GM03348 (cell line): ENCODE results near the gene CNOT6.

Experiments
- DNase-seq: peaks from one replicate; pipeline ENCODE4 v3.0.0; 2012; ENCODE audit warnings: low spot score

Gene CNOT6

DNA sequence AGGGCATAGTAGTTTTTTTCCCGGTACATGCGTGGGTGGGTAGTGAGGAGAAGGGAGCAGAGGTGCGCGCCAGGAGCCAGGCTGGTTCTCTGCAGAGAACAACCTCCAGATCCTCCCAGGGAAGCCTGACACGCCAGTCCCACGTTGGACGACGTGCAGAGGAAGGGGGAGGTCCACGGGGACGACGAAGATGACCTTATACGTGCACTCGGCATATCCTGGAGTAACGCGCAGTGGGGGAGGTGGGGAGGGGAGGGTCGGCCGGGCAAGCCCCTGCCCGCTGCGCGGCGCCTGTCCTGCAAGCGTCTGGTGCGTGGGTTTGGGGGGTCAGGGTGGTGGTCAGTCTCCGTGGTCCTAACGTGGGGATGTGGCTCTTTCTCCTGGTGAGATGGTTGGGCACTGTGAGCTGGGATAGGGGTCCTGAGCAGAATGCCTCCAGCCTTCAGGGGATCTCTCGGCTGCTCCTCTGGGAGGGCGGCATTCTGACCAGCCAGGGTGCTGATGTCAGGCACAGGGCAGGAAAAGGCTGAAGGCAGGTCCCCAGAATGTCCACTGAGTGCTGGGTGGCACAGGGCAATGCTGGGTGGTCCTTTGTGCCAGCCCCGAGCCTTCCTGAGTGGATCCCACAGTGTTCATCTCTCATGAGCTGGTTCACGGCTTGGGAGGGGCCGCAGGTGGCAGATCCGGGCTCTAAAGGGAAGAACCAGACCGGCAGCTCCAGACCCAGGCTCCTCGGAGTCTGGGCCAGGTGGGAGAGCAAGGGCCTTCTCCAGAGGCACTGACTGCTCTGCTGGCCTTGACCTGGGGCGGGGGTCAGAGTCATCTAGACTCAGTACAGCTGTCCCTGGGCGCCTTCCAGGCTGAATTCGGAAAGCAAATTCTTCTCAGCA is 107.7 kb downstream of the CNOT6 start:
- DNase-seq = peak; percentile 7

DNA sequence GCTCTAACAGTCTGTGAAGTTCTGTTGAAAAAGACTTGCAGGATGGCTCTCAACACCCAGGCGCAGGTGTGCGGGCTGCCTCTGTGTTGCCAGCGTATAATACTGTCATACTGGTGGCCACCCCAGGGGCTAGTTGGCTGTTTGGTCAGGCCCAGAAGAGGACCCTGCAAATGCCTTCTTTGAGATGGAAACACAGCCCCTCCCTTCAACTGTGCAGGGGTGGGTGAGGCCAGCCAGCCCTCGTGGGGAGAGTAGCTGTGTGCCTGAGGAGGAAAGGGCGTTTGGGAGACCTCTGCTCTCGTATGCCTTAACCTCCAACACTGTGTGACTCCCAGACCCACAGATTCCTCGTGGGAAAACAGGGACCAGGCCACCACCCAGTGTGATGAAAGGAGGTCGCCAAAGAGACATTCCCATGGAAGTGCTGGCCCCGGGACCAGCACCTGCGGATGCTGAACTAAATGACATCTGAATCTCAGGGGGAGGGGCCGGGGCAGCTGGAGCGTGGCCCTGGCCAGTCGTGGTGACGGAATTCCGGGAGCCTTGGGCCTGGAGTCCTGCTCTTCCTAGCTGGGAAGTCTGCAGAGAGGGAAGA is 108.4 kb downstream of the CNOT6 start:
- DNase-seq = no peak

DNA sequence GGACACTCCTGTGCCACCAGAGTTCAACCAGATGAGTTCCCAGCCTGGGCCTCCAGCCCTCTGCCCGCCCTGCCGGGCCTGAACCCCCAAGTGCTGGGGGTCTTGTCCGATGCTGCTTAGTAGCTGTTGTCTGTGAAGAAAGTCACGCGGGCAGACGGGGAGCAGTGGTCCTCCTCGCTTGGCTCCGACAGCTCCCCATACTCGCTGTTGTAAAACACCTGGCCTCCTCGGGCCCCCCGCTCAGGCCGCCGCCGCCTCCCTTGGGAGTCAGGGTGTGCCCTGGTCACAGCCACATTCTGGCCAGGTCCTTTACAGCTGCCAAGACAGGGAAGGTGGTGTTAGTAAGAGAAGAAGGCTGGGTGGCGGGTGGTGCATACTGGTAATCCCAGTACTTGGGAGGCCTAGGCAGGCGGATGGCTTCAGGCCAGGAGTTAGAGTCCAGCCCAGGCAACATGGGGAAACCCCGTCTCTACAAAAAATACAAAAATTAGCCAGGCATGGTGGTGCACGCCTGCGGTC is 109.0 kb downstream of the CNOT6 start:
- no peak for DNase-seq

DNA sequence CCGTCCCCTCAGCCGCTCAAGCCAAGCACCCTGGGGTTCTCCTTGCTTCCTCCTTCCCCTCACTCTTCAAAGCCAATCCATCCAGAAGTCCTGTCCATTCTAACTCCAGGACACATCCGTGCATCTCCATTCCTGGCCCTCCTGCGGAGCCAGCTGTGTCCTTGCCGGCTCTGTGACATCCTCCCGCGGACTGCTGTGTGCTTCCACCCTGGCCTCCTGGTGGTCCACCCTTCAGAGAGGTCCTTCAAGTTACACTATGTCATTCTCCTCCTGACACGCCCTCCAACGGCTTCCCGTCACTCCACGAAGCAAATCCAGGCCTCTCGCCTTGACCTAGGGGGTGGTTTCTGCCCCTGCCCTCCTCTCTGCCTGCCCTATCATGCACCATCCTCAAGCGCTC is 110.1 kb downstream of the CNOT6 start:
- DNase-seq = no peak

DNA sequence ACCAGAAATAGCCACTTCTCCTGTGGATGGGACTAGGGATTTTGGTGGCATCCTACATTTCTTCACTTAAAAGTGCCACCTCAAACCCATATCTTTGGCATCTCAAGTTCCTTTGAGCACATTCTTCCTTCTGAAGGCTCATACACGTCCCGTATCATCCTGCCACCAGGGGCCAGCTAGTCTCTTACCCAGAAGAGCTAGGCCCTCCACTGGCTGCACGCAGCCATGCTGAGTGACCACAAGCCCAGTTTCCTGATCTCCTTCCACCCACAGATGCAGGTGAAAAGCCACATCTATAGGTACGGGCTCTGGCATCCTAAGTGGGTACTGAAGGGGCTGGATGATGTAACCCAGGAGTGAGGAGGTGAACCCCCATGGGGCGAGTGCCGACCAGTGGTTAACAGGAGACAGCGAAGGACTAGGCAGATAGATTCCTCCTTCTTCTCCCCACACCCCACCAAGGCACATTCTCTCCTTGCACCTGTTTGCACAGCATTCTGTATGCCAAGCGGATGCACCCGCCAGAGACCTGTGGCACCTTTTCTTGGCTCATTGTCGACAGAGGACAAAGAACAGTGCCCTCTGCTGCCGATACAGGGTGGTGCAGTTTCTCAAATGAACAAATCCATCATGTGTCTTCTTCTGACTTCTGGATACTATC is 111.5 kb downstream of the CNOT6 start:
- DNase-seq = peak; percentile 75

DNA sequence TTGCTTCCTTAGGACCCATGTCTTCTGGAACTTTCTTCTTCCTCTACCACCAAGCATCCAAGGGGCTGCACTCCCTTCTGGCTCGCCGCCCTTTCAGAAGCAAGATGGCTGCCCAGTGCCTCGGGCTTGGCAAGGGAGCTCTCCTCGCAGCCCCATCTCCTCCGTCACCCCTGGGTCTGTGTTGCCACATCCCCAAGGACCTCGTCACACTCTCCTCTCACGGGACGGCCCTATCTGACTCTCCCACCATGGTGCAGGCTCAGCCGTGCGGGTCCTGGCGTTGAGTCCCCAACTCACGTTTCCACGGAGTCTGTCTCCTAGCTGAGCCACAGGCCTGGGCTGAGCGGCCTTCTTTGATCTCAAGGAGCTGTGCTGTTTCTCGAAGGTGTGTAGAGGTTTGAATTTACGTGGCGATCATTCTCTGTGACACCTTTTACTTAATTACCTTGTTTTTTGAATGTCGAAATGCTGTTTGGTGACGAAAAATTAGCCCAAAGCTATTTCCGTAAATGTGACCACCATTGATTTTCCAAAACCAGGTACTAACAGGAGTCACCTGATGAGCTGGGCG is 112.1 kb downstream of the CNOT6 start:
- DNase-seq = no peak

DNA sequence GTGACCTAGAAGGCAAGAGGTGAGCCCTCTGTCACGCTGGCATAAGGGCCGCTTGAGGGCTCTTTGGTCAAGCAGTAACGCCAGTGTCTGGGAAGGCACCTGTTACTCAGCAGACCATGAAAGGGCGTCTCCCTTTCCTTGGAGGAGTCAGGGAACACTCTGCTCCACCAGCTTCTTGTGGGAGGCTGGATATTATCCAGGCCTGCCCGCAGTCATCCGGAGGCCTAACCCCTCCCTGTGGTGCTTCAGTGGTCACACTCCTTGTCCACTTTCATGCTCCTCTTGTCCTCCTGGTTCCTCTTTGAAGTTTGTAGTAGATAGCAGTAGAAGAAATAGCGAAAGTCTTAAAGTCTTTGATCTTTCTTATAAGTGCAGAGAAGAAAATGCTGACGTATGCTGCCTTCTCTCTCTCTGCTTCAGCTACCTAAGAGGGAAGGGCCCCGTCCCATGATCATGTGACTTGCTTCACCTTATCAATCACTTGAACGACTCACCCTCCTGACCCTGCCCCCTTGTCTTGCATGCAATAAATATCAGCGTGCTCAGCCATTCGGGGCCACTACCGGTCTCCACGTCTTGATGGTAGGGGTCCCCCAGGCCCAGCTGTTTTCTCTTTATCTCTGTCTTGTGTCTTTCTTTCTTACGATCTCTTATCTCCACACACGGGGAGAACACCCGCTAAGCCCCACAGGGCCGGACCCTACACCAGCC is 113.8 kb downstream of the CNOT6 start:
- no peak for DNase-seq

DNA sequence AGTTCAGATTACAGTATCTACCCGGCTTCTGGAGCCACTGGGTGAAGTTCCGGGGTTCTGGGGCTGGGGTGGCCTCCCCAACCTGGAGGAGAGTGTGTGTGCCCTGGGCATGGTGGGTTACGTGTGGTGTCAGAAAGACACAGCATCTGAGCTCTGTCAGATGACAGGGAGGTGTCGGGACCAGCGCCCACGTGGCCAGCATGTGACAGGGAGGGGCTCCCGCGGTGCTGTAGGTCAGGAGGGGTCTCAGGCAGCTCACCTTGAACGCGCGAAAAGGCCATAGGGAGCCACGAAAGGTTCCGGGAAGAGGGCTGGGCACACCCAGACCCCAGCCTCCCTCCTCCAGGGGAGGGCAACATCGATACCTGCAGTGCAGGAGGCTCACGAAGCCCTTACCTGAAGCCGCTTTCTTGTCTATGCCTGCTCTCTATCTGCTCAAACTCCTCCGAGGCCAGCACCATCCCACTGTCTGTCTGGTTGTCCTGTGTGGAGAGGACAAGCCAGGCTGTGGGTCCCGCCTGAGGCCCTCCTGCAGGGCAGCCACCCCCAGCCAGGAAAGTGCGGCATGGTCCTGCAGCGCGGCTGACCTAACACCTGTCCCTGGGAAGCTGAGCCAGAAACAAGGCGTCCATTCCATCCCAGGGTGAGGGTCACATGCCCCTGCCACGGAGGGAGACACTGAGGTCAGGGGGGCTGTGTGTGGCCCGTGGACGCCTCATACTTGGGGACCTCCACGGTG is 114.6 kb downstream of the CNOT6 start:
- DNase-seq = no peak

DNA sequence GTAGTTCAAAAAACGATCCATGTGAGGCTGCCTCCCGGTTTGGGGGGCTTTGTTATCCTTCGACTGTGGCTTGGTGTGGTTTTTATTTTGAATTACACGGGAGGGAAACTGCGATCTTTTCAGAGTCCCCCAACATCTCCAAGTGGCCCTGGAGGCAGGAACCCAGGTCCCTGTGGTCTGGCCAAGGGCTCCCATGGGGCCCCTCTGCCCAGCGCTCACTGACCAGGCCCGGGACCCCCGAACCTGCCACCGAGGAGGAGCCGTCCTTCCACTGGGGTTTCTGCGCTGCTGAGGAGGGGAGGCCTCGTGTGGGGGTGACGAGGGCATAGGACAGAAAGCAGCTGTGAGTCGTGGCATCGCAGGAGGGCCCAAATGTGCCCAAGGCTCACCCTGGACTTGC is 115.2 kb downstream of the CNOT6 start:
- DNase-seq = no peak

DNA sequence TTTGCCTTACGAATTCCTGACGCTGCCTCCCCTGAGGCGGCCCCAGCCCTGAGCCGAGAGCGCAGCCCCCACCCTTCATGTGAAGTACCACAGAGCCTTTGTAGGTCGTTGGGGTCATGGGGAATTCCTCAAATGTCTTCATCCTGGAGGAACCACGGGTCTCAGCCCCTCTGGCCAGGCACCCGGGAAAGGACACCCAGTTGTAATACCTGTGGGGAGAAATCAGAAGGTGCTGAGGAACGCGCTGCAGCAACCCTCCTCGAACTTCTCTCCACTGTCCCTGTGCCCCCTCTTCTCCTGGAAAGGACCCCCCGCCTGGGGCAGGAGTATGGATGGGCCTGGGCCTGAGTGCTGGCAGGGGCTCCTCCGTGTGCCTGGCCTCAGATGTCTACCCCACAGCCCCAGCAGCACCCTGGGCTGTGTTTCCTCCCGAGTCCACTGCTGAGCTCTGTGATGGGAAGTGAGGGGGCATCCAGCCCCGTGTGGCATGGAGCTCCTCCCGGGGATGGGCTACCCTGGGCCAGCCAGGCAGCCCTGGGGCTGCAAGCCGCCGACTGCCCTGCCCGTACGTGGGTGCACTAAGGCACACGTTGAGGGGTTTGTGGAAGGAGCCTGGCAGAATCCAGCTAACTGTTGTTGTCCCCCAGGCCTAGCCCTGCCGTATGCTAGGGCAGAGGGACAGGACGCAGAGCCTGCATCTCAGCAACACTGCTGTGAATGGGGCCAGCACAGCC is 115.8 kb downstream of the CNOT6 start:
- DNase-seq = no peak

DNA sequence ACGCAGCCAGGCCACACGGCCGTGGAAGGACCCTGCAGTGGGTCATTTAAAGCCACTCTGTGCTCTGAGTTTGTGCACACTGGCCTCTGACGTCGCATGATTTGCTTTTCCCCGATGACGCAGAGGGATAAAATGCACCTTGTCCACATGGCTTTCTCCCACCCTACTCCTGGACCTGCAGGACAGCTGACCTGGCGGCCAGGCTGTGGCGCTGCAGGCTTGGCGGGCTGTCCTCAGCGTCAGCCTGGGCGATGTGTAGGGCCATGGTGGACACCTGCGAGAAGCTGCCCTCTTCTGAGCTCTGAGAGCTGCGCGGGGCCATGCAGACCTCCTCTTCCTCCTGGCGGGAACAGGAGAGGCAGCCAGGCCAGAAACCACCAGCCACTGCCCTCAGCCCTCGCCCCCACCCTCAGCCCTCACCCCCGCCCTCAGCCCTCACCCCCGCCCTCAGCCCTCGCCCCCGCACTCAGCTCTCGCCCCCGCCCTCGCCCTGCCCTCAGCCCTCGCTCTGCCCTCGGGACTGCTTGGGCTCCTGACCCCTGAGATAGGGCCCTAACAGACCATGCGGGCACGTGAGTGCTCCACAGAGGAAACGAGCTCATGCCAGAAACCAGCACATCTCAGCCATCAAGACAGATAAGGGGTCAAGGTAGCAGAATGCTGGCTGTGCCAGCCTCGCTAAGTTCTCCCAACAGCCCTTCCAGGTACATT is 117.1 kb downstream of the CNOT6 start:
- no peak for DNase-seq

DNA sequence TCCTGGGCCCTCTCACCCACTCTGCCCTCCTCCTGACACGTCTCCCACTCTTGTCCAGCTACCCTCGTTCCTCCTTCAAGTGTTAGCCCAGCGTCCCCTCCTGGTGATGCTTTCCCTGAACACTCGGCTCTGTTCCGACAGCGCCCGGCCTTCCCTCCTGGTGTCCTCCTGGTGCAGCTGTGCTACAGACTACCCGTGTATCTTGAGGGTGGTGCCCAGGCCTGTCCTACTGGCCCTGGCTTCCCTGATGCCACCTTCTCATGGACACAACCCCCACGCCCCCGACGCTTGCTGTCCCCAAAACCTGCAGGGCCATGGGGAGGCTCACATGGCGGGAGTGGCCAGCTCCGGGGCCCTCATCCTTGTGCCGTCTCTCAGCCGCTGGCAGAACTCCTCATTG is 118.5 kb downstream of the CNOT6 start:
- no peak for DNase-seq

DNA sequence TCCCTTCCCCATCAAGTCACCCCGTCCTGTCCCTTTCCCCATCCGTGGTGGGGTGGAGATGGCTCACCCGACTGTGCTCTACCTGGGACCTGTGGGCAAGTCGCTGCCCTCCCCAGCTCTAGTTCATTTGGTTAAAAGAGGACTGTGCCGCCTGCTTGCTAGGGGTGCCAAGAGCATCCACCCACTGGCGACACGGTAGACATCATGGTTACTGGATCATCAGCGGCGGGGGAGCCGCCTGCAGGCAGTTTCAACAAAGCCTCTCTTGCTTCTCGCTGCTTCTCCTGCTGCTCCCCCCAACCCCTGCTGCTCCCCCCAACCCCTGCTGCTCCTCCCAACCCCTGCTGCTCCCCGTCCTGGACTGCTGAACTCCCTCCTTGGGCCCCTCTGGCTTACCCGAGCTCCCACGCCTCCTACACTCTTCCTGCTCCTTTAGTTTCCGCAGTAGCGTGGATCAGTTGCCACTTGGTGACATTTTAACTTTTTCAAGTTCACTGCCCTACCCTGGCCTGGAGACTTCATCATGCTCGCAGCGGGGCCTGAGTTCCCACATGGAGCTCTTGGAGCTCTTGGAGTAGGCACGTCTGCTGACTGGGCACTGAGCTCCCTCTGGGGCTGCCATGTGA is 119.1 kb downstream of the CNOT6 start:
- no peak for DNase-seq

DNA sequence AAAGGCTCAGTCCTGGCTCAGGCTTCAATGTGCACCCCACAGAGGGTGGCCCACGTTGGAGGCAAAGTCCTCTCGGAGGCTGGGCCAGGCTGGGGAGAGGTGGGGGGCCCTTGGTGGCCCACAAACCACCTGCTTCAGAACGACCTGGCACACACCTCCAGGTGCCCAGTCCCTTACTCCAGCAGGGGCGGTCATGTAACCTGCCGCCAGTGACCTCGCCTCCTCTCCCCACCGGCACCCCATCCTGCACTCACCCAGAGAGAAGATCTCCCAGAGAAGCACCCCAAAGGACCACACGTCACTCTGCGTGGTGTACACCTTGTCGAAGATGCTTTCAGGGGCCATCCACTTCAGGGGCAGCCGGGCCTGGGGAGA is 119.6 kb downstream of the CNOT6 start:
- no peak for DNase-seq

DNA sequence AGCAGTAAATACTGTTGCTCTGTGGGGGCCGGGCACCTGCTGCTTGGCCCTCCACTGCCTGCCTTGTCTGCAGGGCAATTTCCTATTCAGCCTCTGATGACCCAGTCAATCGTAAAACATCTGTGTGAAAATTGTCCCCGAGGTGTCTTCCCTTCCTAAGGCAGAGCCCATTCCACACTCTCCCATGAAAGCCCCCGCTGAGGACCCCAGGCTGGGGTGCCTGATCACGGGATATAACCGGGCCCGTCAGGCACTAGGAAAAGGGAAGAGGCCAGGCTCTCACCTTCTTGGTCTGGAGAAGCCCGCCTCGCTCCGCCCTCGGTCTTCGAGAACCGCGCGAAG is 124.3 kb downstream of the CNOT6 start:
- no peak for DNase-seq

DNA sequence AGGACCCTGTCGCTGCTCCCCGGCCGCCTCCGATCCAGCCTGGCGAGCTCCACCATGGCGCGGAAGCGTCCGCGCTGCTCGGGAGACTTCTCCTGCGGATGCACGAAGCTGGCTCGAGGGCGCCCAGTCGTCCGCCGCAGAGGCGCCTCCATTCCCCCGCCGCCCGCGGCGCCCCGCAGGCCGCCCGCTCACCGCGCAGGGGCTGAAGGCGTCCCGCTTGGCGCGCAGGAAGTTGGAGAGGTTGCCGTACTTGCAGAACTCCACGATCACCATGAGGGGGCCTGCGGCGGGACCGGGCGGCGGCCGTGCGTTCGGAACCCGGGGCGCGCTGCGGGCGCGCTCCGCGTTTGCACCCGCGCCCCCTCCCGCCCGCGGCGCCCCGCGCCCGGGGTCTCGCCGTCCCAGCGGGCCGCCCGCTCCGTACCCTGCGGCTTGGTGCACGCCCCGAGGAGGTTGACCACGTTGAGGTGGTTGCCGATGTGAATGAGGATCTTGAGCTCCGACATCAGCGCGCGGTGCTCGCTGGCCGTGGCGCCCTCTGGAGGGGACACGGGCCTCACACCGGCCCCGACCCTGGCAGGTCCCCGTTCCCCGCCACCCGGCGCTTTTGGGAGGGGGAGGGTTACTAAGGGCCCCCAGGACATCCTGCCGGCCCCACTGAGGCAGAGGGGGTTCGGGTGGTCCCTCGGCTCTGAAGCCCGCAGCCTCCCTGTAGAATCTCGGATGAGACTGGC is 124.8 kb downstream of the CNOT6 start:
- DNase-seq = peak; percentile 68

DNA sequence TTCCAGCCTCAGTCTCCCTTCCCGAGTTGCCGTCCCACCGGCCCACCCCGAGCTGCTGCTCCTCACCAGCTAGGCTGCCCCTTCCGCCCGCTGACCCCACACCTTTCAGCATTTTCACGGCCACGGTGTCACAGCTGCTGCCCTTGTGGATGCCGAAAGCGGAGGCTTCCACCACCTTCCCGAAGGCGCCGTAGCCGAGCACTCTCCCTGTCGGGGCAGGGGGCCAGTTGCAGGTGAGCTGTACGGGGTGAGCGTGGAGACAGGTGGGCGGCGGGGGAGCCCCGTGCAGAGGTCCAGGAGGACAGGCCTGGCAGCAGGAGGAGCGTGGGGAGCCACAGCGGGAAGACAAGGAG is 125.4 kb downstream of the CNOT6 start:
- no peak for DNase-seq

DNA sequence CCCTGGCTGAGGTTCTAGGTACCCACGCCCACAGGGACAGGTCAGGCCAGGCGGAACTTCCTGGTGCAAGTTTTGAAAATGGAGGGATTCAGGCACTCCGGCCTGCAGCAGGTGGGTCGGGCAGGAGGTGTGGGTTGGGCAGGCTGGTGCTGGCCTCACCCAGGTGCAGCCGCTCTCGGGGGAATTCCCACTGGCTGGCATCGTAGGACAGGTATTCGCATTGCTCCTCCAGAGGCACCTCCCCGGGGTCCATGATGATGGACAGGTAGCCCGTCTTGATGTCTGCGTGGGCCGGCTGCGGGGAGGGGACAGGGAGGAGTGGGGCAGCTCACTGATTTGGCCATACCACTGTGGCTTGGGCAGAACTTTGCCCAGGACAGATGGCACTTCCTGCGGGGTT is 125.8 kb downstream of the CNOT6 start:
- no peak for DNase-seq

DNA sequence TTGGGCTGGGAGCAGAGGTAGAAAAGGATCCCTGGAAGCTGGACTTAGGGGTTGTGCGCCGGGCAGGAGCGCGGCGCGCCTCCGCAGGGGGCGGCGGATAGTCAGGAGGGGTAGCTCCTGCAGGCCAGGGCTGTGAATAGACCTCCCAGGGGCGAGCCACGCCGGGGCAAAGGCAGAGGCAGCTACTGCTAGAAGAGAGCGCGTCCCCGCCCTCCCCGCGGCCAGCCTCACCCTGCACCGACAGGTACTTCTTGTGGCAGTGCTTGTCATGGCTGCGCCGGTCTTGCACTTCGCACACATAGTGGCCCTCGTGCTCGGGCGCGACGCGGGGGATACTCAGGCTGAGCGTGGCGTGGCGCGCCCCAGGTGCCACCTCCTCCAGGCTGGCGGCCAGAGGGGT is 127.1 kb downstream of the CNOT6 start:
- no peak for DNase-seq
